Hepatocyte (in vitro differentiated cells): ENCODE measurements around the gene P3H3. TPM values are rescaled to one million over a fixed set of nuclear protein-coding genes. Genes with fewer than 3 reads are reported as not detected.

ENCODE experiments used
- DNase-seq: peaks from one replicate; pipeline ENCODE4 v3.0.0-alpha.2; 2016; ENCODE audit warnings: low spot score
- H2AFZ ChIP-seq: fragments of 200-600 bp; sonication (generic); 2 replicates; pipeline ENCODE4 v1.6.0; 2016; ENCODE audit warnings: antibody characterized with exemption, mild to moderate bottlenecking
- H3K27ac ChIP-seq: fragments of 200-600 bp; sonication (generic); 2 replicates; pipeline ENCODE4 v1.5.1; 2016; ENCODE audit warnings: mild to moderate bottlenecking
- H3K27me3 ChIP-seq: fragments of 200-600 bp; sonication (generic); 2 replicates; pipeline ENCODE4 v1.6.1; 2016
- H3K36me3 ChIP-seq: fragments of 200-600 bp; sonication (generic); replicated peaks from 2 replicates; pipeline ENCODE4 v1.5.1; 2016; ENCODE audit warnings: low read depth; ENCODE audit not compliant: insufficient read depth
- H3K4me1 ChIP-seq: fragments of 200-600 bp; sonication (generic); 2 replicates; pipeline ENCODE4 v1.5.1; 2016; ENCODE audit warnings: mild to moderate bottlenecking, moderate library complexity; ENCODE audit not compliant: insufficient read depth
- H3K4me2 ChIP-seq: fragments of 200-600 bp; sonication (generic); 2 replicates; pipeline ENCODE4 v1.6.0; 2016
- H3K4me3 ChIP-seq: fragments of 200-600 bp; sonication (generic); 2 replicates; pipeline ENCODE4 v1.5.1; 2016; ENCODE audit warnings: mild to moderate bottlenecking
- H3K79me2 ChIP-seq: fragments of 200-600 bp; sonication (generic); 2 replicates; pipeline ENCODE4 v1.6.0; 2017; ENCODE audit warnings: mild to moderate bottlenecking
- H3K9me2 ChIP-seq: fragments of 200-600 bp; sonication (generic); replicated peaks from 2 replicates; pipeline ENCODE4 v1.6.0; 2017; ENCODE audit warnings: mild to moderate bottlenecking; ENCODE audit not compliant: insufficient read depth
- H3K9me3 ChIP-seq: fragments of 200-600 bp; sonication (generic); 2 replicates; pipeline ENCODE4 v1.5.1; 2016; ENCODE audit warnings: low read depth, mild to moderate bottlenecking
- H4K20me1 ChIP-seq: fragments of 200-600 bp; sonication (generic); 2 replicates; pipeline ENCODE4 v1.6.0; 2016; ENCODE audit warnings: mild to moderate bottlenecking; ENCODE audit not compliant: insufficient read depth, poor library complexity, severe bottlenecking
- CTCF ChIP-seq: fragments of 200-600 bp; sonication (generic); IDR thresholded peaks from 2 replicates; pipeline ENCODE4 v1.5.1; 2016; ENCODE audit warnings: antibody characterized with exemption, mild to moderate bottlenecking; ENCODE audit not compliant: poor library complexity
- EZH2 ChIP-seq: fragments of 200-600 bp; sonication (generic); IDR thresholded peaks from 2 replicates; pipeline ENCODE4 v1.6.1; 2016; ENCODE audit warnings: antibody characterized with exemption, mild to moderate bottlenecking, borderline replicate concordance
- EZH2phosphoT487 ChIP-seq: fragments of 200-600 bp; sonication (generic); IDR thresholded peaks from one replicate; pipeline ENCODE4 v1.6.1; 2018; ENCODE audit warnings: antibody characterized with exemption, mild to moderate bottlenecking, low read depth, moderate library complexity; ENCODE audit not compliant: unreplicated experiment, severe bottlenecking
- whole genome bisulfite sequencing: methylation state at CpG from one replicate; pipeline ENCODE4 v1.1.6; 2016; ENCODE audit warnings: low lambda C conversion rate; ENCODE audit errors: missing lambda C conversion rate; 5-methylcytosine and 5-hydroxymethylcytosine counted together
- polyA plus RNA-seq: library from polyadenylated mRNA; unstranded; fragments of >200 nt; fragmentation: Nextera tagmentation; extraction: Ambion mirVana; gene quantifications from 2 replicates; pipeline ENCODE4 v1.2.1, GENCODE V29; 2016
- total RNA-seq: library from RNA; depleted of rRNA; stranded (reverse); fragments of >200 nt; gene quantifications from 2 replicates; pipeline ENCODE4 v1.2.3, GENCODE V29; 2014

P3H3 gene
- total and polyA plus RNA-seq, 2 experiments from 2014 or later, result 38.1 to 38.6 TPM

GRCh38 chr12:6855322-6855721 is 27.1 kb downstream of the P3H3 start:
- Histone ChIP-seq H3K4me3 (no peak overlapping the region), H3K4me1 (peaks cover 11% of the 10 kb centered on the region), H3K9me2 (no peaks in the 10 kb centered on the region), H3K27me3 (no peaks in the 10 kb centered on the region), H3K79me2 (peaks cover 27% of the 10 kb centered on the region), H2AFZ (no peak overlapping the region), H4K20me1 (no peaks in the 10 kb centered on the region), H3K27ac (no peak overlapping the region), H3K36me3 (no peaks in the 10 kb centered on the region), H3K4me2 (no peak overlapping the region), H3K9me3 (no peaks in the 10 kb centered on the region)
- WGBS, result 94% methylated on average over 14 of the region's 14 CpGs
- no peak for DNase-seq
- TF ChIP-seq EZH2 (no peak), EZH2phosphoT487 (no peak), CTCF (no peak)

GRCh38 chr12:6858799-6859198 is 30.6 kb downstream of the P3H3 start:
- TF ChIP-seq CTCF (no peak), EZH2phosphoT487 (no peak), EZH2 (no peak)

GRCh38 chr12:6860116-6860515 is 31.9 kb downstream of the P3H3 start:
- H3K27me3 ChIP-seq, result no peaks in the 10 kb centered on the region
- H3K9me2 ChIP-seq, result no peaks in the 10 kb centered on the region
- 99% methylated on average over 9 of the region's 9 CpGs for WGBS
- H3K79me2 ChIP-seq, result peaks cover 8% of the 10 kb centered on the region
- no peaks in the 10 kb centered on the region for H3K9me3 ChIP-seq
- DNase-seq, result no peak
- H3K36me3 ChIP-seq, result no peaks in the 10 kb centered on the region
- no peak overlapping the region for H3K4me2 ChIP-seq
- H3K4me3 ChIP-seq, result no peak overlapping the region
- no peaks in the 10 kb centered on the region for H3K4me1 ChIP-seq
- TF ChIP-seq EZH2 (no peak), CTCF (no peak), EZH2phosphoT487 (no peak)
- H4K20me1 ChIP-seq, result no peaks in the 10 kb centered on the region
- H3K27ac ChIP-seq, result no peak overlapping the region
- H2AFZ ChIP-seq, result no peak overlapping the region

More at GRCh38 chr12:6858799-6859198, 30.6 kb downstream of the P3H3 start:
- H3K4me1 ChIP-seq, result peaks cover 1% of the 10 kb centered on the region
- no peak for DNase-seq
- no peak overlapping the region for H2AFZ ChIP-seq
- H3K27ac ChIP-seq, result no peak overlapping the region
- no peaks in the 10 kb centered on the region for H3K9me2 ChIP-seq
- no peaks in the 10 kb centered on the region for H3K27me3 ChIP-seq
- H3K36me3 ChIP-seq, result no peaks in the 10 kb centered on the region
- 92% methylated on average over 2 of the region's 2 CpGs for WGBS
- H3K4me3 ChIP-seq, result no peak overlapping the region
- peaks cover 21% of the 10 kb centered on the region for H3K79me2 ChIP-seq
- H3K9me3 ChIP-seq, result no peaks in the 10 kb centered on the region
- no peak overlapping the region for H3K4me2 ChIP-seq
- H4K20me1 ChIP-seq, result no peaks in the 10 kb centered on the region

GRCh38 chr12:6860942-6861341 is 32.7 kb downstream of the P3H3 start:
- H3K27ac ChIP-seq, result no peak overlapping the region
- no peaks in the 10 kb centered on the region for H3K9me3 ChIP-seq
- H3K36me3 ChIP-seq, result no peaks in the 10 kb centered on the region
- H3K4me1 ChIP-seq, result no peaks in the 10 kb centered on the region
- no peaks in the 10 kb centered on the region for H3K79me2 ChIP-seq
- H2AFZ ChIP-seq, result no peak overlapping the region
- no peak overlapping the region for H3K4me2 ChIP-seq
- no peaks in the 10 kb centered on the region for H3K27me3 ChIP-seq
- WGBS, result over 99% methylated on average over 7 of the region's 7 CpGs
- no peak for DNase-seq
- no peak for TF ChIP-seq CTCF
- no peak for TF ChIP-seq EZH2
- no peak for TF ChIP-seq EZH2phosphoT487
- no peaks in the 10 kb centered on the region for H3K9me2 ChIP-seq
- H4K20me1 ChIP-seq, result no peaks in the 10 kb centered on the region
- no peak overlapping the region for H3K4me3 ChIP-seq
